ENCODE measurements around the gene PNMT. TPM values are rescaled to one million over a fixed set of nuclear protein-coding genes. Genes with fewer than 3 reads are reported as not detected.

Gene PNMT
- total RNA-seq, result under 1 TPM in 1 of 2 donors, not detected in 1; 0.47 TPM

- Histone ChIP-seq H3K9ac (ENCODE audit: low read depth in 2 of 2, low read length in 2 of 2) (peak within 1 kb of the TSS; percentile 19 to 37), H3K27me3 (peaks cover 20% of the 10 kb centered on the region), H3K9me3 (no peaks in the 10 kb centered on the region), H3K27ac (no peak within 1 kb of the TSS), H3K4me3 (peak within 1 kb of the TSS; percentile 29), H3K36me3 (no peaks in the 10 kb centered on the region), H3K4me1 (peaks cover 17% of the 10 kb centered on the region)
- TF ChIP-seq CTCF (IDR thresholded peaks at IDR 0.05), result peak; percentile 49
- DNase-seq, result peak; percentile 78
- intact Hi-C loops (cut with DNase I), result loop anchor here (2.0 to 5.0 kb wide), 2 partner anchors 45 to 121 kb away; no protein-coding TSS in a partner anchor
Observed at GRCh38 chr17:39667945-39668924, at the start of gene PNMT. PNMT (plus strand) TSS chr17:39668453; CDS start chr17:39668476, 23 bp downstream.

- no peaks in the 10 kb centered on the region for H3K27me3 ChIP-seq
- no peaks in the 10 kb centered on the region for H3K9me3 ChIP-seq
- peak overlapping the region; percentile 40 for H3K4me3 ChIP-seq
- TF ChIP-seq CTCF (IDR thresholded peaks at IDR 0.05), result no peak
- H3K4me1 ChIP-seq, result peaks cover 5% of the 10 kb centered on the region
- DNase-seq, result no peak
- intact Hi-C loops (cut with DNase I), result no loop called here
- H3K9ac ChIP-seq (ENCODE audit: low read depth in 2 of 2, low read length in 2 of 2), result peak overlapping the region in 1 of 2 donors; percentile 73
- H3K27ac ChIP-seq, result no peak overlapping the region
- H3K36me3 ChIP-seq, result no peaks in the 10 kb centered on the region
Observed at GRCh38 chr17:39618956-39619785, 49.1 kb upstream of the PNMT start.

GRCh38 chr17:39619786-39620101 lies 48.5 kb upstream of the PNMT start:
- H3K4me1 ChIP-seq, result peaks cover 7% of the 10 kb centered on the region
- H3K9ac ChIP-seq (ENCODE audit: low read depth in 2 of 2, low read length in 2 of 2), result peak overlapping the region in 1 of 2 donors; percentile 73
- intact Hi-C loops (cut with DNase I), result loop anchor here (5.0 kb wide), 2 partner anchors 72 to 133 kb away; no protein-coding TSS in a partner anchor
- no peak for TF ChIP-seq CTCF (IDR thresholded peaks at IDR 0.05)
- H3K9me3 ChIP-seq, result no peaks in the 10 kb centered on the region
- no peak for DNase-seq
- H3K4me3 ChIP-seq, result no peak overlapping the region
- no peaks in the 10 kb centered on the region for H3K27me3 ChIP-seq
- no peak overlapping the region for H3K27ac ChIP-seq
- H3K36me3 ChIP-seq, result no peaks in the 10 kb centered on the region

- no peaks in the 10 kb centered on the region for H3K9me3 ChIP-seq
- H3K27me3 ChIP-seq, result peaks cover 2% of the 10 kb centered on the region
- H3K27ac ChIP-seq, result no peak overlapping the region
Observed at GRCh38 chr17:39621523-39622379, 46.5 kb upstream of the PNMT start.

More at GRCh38 chr17:39621523-39622379, 46.5 kb upstream of the PNMT start:
- Histone ChIP-seq H3K4me3 (no peak overlapping the region), H3K4me1 (peaks cover 8% of the 10 kb centered on the region), H3K9ac (ENCODE audit: low read depth in 2 of 2, low read length in 2 of 2) (peak overlapping the region in 1 of 2 donors; percentile 26), H3K36me3 (no peaks in the 10 kb centered on the region)
- peak; percentile 90 for DNase-seq
- peak; percentile 99 for TF ChIP-seq CTCF (IDR thresholded peaks at IDR 0.05)
- intact Hi-C loops (cut with DNase I), result loop anchor here (2.0 to 5.0 kb wide), 3 partner anchors 47 to 131 kb away; partner anchors contain the start of gene PNMT

Measured in colonic mucosa (tissue), 4 donors.